HG03175 (cell line): ENCODE data around the gene IRF4.
"Not testable (repeated sequence)": the region's sequence is repeated elsewhere in the genome, so short reads cannot be mapped to it uniquely, and the experiment has no call there.

ENCODE experiments used
- ATAC-seq: cut with Tn5 transposase; IDR thresholded peaks from one replicate; pipeline ENCODE4 v1.9.1; 2021; ENCODE audit warnings: mild to moderate bottlenecking, moderate library complexity; ENCODE audit not compliant: unreplicated experiment

Gene IRF4

GRCh38 chr6:364609-365540, 26.7 kb upstream of the IRF4 start:
- ATAC-seq, result peak; percentile 66

GRCh38 chr6:365835-366234, 25.7 kb upstream of the IRF4 start:
- ATAC-seq, result no peak

DNA sequence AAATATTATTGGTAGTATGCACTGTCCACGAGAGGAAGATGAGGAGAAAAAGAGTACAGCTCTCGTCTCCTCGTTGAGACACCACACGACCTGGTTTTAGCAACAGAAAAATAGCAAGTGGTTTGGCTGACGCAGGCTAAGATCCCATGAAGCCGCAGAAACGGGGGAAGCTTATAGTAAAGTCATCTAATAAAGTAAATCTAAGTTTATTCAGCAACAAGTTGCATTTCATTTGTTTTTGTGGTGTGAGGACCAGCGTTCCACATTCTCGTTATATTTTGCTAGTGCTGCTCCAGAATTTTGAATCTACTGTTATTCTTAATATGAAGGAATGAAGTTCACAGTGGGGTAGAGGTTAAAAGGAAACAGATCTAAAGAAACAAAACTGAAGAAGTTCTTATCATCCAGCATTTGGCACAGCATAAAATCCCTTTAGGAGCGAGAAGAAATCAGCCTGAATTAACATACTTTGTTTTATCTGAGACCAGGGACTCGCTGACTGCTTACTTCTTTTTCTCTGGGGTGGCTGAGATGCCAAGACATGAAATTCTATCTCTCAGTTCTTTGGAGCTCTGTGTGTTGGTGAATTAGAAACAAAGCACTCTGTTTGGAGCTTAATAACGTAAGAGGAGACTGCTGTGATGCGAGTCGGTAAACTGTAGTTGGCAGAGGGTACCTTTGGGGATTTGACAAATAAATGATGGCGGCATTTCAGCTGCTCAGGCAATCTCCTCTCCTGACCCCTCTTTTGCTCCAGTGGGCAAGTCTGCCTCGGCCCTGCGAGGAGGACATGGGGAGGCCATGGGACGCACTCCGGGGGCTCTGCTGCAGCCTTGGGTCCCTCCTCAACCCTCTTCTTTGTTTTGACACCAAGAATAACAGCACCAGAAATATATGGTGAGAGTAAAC, 24.9 kb upstream of the IRF4 start:
- no peak for ATAC-seq

GRCh38 chr6:367298-367794, 24.2 kb upstream of the IRF4 start:
- ATAC-seq, result no peak

DNA sequence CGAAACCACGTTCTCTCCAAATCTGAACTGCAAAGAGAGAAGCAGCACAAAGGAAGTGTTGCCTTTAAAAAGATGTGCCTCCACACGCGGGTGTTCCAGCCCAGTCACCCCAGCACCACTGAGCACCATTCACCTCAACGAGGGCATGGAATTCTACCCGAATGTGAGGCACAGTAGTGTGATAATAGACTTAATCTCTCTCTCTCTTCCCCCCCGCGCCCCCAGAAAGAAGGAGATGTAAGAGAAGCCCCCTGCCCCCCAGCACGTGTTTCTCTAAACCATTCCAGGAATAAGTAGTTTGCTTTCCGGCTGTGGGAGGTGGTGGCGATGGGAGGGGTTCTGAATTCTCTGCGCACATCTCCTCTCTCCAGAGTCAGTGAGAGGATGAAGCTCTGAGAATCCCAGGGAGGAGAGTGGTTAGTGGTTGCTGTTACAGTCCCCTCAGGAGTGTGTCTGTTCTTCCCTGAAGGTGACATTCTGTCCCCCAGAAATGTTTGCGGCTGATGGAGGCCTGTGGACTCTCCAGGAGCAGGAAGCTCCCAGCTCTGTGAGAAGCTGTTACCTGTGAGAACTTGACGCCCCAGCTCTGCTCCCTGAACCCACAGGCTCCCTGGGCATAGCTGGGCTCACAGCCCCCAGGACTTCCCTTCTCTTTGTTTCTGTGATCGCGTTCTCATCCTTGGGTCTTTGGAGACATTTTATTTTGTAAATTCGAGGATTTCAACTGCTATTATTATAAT, 23.5 kb upstream of the IRF4 start:
- no peak for ATAC-seq

DNA sequence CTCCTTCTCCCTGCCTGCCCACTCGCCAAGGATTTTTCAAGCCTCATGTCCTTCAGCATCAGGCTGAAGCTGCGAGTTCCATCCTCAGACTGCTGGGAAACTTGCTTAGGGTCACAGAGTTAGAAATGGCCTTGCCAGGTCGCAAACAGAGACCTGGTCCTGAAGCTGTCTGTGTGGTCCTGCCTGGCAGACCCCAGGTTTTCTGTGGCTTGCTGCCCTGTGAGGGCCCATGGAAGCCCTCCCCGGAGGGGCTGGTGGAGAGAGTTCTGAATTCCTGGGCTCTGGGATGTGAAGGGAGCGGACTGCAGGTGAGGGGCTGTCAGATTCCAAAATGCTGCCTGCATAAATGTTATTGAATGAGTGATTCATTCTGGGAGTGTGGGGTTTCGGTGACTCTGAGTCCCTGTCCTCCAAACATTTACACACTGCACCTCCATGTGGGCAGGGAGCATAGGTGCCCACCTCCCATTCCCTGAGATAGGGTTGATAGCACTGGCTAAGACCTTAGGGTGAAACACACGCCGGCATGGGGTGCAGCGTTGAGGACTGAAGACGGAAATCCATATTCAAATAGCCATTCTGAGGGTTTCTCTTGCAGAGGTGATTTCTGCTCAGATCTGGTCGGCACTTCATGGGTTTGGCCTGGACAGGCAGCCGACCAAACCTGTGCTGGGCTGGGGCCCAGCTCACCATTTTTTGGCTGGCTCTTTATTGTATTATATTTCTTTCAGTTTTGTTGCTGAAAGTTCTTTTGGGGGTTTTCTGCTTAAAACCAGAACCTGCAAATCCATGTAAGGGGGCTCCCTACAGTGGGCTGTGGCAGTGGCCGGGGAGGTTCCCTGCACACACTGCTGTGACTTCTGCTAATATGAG, 21.8 kb upstream of the IRF4 start:
- ATAC-seq, result no peak

DNA sequence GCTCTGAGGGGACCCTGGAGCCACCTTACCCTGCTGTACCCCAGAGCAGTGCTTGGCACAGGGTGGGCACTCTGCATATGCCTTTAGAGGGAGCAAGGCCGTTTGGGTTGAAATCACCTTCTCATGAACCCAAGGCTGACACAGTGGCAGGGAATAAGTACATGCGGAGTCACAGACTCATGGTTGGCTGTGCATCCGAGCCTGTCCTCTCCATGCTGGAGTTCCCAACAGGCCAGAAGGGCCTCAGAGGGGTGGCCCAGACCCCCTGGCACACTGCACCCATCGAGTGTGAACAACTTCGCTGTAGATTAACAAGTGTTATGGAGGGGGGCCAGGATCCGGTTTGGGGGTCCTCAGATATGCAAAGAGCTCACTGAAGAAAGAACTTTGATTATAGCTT, 21.0 kb upstream of the IRF4 start:
- ATAC-seq, result no peak

DNA sequence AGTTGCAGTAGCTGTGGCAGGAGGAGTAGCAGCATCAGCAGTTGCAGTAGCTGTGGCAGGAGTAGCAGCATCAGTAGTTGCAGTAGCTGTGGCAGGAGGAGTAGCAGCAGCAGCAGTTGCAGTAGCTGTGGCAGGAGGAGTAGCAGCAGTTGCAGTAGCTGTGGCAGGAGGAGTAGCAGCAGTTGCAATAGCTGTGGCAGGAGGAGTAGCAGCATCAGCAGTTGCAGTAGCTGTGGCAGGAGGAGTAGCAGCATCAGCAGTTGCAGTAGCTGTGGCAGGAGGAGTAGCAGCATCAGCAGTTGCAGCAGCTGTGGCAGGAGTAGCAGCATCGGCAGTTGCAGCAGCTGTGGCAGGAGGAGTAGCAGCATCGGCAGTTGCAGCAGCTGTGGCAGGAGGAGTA, 19.7 kb upstream of the IRF4 start:
- ATAC-seq, result not testable (repeated sequence)

GRCh38 chr6:372336-372911, 19.1 kb upstream of the IRF4 start:
- ATAC-seq, result peak; percentile 65

- no peak for ATAC-seq
Measured at GRCh38 chr6:373031-373430, 18.5 kb upstream of the IRF4 start.

GRCh38 chr6:373773-374724, 17.5 kb upstream of the IRF4 start:
- ATAC-seq, result no peak

DNA sequence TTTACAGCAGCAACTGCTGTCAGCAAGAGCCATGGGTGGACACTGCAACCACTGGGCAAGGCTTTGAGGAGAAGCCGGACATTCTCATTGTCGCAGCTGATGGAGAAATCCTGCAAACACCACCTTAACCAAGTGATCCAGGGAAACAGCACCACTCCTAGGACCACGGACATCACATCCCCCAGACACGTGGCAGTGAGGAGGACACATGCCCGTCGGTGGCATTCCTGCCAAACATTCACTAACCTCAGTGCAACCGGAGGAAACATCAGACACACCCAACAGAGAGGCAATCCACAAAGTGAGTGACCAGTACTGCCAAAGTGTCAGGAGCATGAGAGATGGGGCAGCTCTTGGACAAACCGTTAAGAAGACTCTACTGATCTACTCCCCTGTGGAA, 16.6 kb upstream of the IRF4 start:
- ATAC-seq, result no peak

DNA sequence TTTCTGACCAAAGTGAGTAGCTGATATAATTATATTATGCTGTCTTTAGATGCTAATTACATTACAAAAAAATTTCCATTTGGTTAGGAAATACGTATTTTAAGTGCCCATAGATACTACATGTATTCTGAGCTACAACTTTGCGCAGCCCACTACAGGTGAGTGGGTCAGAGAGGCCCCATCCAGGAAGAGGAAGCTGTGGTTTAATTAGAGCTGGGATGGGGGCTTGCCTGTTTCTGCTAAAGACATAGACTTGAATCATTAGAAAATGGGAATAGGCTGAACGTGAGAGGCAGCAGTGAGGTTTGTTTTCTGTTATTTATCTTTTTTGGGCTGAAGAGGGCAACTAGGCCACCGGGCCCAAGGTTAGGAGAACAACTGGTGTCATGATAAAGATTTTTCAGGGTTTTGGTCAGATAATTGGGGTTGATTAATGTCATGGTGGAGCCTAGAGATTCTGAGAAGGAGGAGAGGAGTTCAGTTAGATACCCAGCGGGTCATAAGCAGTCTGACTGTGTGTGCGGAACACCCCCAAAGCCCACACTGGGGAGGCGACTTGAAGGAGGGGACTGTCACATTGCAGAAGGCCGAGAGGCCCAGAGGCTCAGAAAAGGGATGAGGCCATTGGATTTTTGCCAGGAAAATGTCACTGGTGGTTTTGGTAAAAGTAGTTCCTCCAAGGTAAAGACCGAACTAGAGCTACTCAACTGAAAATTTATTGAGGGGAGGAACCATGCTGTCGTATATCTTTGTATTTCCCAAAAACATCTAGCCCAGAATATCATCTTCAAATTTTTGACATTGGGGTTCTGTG, 14.5 kb upstream of the IRF4 start:
- ATAC-seq, result no peak

DNA sequence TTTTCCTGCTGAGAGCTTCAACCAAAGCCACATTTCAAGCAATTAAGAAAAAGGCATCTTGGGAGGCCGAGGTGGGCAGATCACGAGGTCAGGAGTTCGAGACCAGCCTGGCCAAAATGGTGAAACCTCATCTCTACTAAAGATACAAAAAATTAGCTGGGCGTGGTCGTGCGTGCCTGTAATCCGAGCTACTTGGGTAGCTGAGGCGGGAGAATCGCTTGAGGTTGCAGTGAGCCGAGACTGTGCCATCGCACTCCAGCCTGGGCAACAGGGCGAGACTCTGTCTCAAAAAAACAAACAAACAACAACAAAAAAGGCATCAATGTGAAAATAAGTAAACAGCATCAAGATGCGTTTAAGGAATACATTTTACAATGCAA, 13.9 kb upstream of the IRF4 start:
- not testable (repeated sequence) for ATAC-seq

GRCh38 chr6:378090-378957, 13.2 kb upstream of the IRF4 start:
- no peak for ATAC-seq

DNA sequence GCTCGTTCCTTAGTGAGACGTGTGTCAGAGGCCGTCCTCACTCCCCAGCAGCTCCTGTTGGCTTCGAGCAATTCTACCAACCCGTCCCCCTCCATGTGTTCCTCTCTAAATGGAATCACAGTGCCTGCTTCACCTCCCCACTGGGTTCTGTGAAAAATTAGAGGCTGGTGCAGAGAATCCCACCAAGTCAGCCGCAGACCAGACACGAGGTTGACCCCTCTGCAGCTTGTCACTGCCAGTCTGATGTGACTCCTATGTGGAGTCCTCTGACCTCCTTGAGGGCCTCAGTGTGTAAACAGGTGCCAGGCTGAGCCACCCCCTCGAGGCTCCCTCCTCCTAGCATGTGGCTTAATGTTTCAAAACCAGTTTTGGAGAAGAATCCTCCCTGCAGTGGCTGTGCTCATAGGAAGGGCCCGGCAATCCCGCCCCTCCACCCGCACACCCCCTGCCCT, 12.6 kb upstream of the IRF4 start:
- no peak for ATAC-seq
